CD4-positive, alpha-beta memory T cell (primary cell): ENCODE results near the gene UBE2C. TPM values are rescaled to one million over a fixed set of nuclear protein-coding genes. Genes with fewer than 3 reads are reported as not detected.
A peak's percentile ranks its signal among the peaks of the same experiment; 100 is the strongest.

Experiments
- CTCF ChIA-PET: fragments of 350-600 bp; sonication (Branson Sonifier 250); formaldehyde crosslinking; loops from one replicate; lab custom pipeline; 2021; ENCODE audit warnings: inconsistent platforms; ENCODE audit not compliant: partially characterized antibody; lab: Charles Lee
- POLR2A ChIA-PET: fragments of 350-600 bp; sonication (Branson Sonifier 250); formaldehyde crosslinking; loops from one replicate; lab custom pipeline; 2021; ENCODE audit not compliant: partially characterized antibody; lab: Charles Lee
- DNase-seq, 5 donors: peaks; one replicate each; pipeline versions ENCODE4 v3.0.0 to v3.0.0-alpha.2; 2020 to 2022; ENCODE audit warnings: mixed read lengths in 1 of 5
- H3K27ac ChIP-seq: one replicate; pipeline ENCODE4 v1.7.0; 2013; ENCODE audit warnings: low read depth, low read length
- H3K27me3 ChIP-seq: 2 replicates; pipeline ENCODE4 v1.7.0; 2013; ENCODE audit warnings: mild to moderate bottlenecking, low read length, moderate library complexity; ENCODE audit not compliant: insufficient read depth
- H3K36me3 ChIP-seq: 2 replicates; pipeline ENCODE4 v1.7.0; 2013; ENCODE audit warnings: mild to moderate bottlenecking, low read length, moderate library complexity; ENCODE audit not compliant: insufficient read depth
- H3K4me1 ChIP-seq: 2 replicates; pipeline ENCODE4 v1.7.0; 2013; ENCODE audit warnings: mild to moderate bottlenecking, low read length, moderate library complexity; ENCODE audit not compliant: insufficient read depth
- H3K4me3 ChIP-seq, 2 donors: one replicate each; pipeline ENCODE4 v1.7.0; 2013; ENCODE audit warnings: low read length in 2 of 2, mild to moderate bottlenecking in 1 of 2
- H3K9me3 ChIP-seq, 2 donors: one replicate each; pipeline ENCODE4 v1.7.0; 2013; ENCODE audit warnings: low read length in 2 of 2, control low read depth in 1 of 2; ENCODE audit not compliant: control insufficient read depth in 1 of 2
- H3K27ac Mint-ChIP-seq, 7 donors: one replicate each; pipeline ENCODE4 v1.8.0; 2020 to 2021; ENCODE audit warnings: mixed read lengths in 7 of 7, mild to moderate bottlenecking in 6 of 7, inconsistent platforms in 3 of 7, moderate library complexity in 3 of 7
- H3K27me3 Mint-ChIP-seq, 2 donors: one replicate each; pipeline ENCODE4 v1.8.0; 2020 to 2021; ENCODE audit warnings: mixed read lengths in 2 of 2
- H3K36me3 Mint-ChIP-seq, 2 donors: one replicate each; pipeline ENCODE4 v1.8.0; 2020 to 2021; ENCODE audit warnings: mixed read lengths in 2 of 2, inconsistent platforms in 1 of 2, mild to moderate bottlenecking in 1 of 2
- H3K4me1 Mint-ChIP-seq, 4 donors: one replicate each; pipeline ENCODE4 v1.8.0; 2020 to 2021; ENCODE audit warnings: mixed read lengths in 4 of 4, mild to moderate bottlenecking in 1 of 4
- H3K4me3 Mint-ChIP-seq, 8 donors: one replicate each; pipeline ENCODE4 v1.8.0; 2020 to 2021; ENCODE audit warnings: mixed read lengths in 8 of 8, mild to moderate bottlenecking in 7 of 8, moderate library complexity in 6 of 8, inconsistent platforms in 3 of 8
- H3K9me3 Mint-ChIP-seq, 8 donors: one replicate each; pipeline ENCODE4 v1.8.0; 2020 to 2021; ENCODE audit warnings: mixed read lengths in 8 of 8, mild to moderate bottlenecking in 5 of 8, inconsistent platforms in 3 of 8, moderate library complexity in 1 of 8
- intact Hi-C: fragments of 100-400 bp; cut with micrococcal nuclease; formaldehyde crosslinking; loops from one replicate; pipeline ENCODE4 v1.15.1; 2023
- polyA plus RNA-seq, 2 donors: library from polyadenylated mRNA; unstranded; fragments of 300-500 nt; fragmentation: Illumina TruSeq; gene quantifications; one replicate each; pipeline ENCODE4 v1.2.3, GENCODE V29; 2021
- total RNA-seq, 2 experiments: library from RNA; stranded (reverse); gene quantifications; one replicate each; pipeline ENCODE4 v1.2.3, GENCODE V29; 2021

UBE2C gene
- total and polyA plus RNA-seq, 4 experiments from 2014 or later, result 0.36 to 0.61 (median 0.55) TPM; not detected in 1

DNA sequence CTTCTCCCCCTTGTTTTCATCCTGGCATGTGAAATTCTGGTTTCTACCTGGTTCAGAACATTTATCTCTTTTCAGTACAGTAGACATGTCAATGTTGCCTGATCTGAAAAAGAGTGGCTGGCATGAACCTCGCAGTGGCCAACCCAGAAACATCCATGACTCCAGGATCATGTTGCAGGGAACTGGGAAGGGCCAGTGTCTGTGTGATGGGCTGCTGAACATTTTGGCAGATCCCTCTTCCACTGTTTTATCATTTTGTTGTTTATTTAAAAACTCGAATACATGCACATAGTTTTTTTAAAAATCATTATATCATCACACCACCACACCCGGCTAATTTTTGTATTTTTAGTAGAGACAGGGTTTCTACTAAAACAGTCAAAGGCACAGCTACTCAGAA lies 39.8 kb upstream of the UBE2C start:
- ChIA-PET CTCF (interaction anchor here (0.6 to 3.4 kb wide), 8 partner anchors 7 to 454 kb away, joined by 3 to 23 read pairs (median 6); partner anchors contain the start of gene WFDC10B), POLR2A (no interaction called here)
- Mint-ChIP-seq H3K27ac (no peak overlapping the region), H3K27me3 (peaks cover 12 to 23% of the 10 kb centered on the region in 2 donors), H3K4me1 (peaks cover 1 to 7% (median 4%) of the 10 kb centered on the region in 4 donors), H3K4me3 (no peak overlapping the region), H3K36me3 (no peaks in the 10 kb centered on the region), H3K9me3 (no peaks in the 10 kb centered on the region)
- Histone ChIP-seq H3K4me3 (no peak overlapping the region), H3K36me3 (no peaks in the 10 kb centered on the region), H3K27ac (no peak overlapping the region), H3K27me3 (no peaks in the 10 kb centered on the region), H3K9me3 (no peaks in the 10 kb centered on the region), H3K4me1 (no peaks in the 10 kb centered on the region)
- DNase-seq, result no peak
- intact Hi-C loops, result loop anchor here (5.0 kb wide), 1 partner anchor 335 kb away; no protein-coding TSS in a partner anchor

- Histone ChIP-seq H3K4me3 (no peak overlapping the region), H3K9me3 (no peaks in the 10 kb centered on the region), H3K27ac (no peak overlapping the region), H3K27me3 (no peaks in the 10 kb centered on the region), H3K4me1 (no peaks in the 10 kb centered on the region), H3K36me3 (no peaks in the 10 kb centered on the region)
- Mint-ChIP-seq H3K27me3 (peaks cover 14 to 24% of the 10 kb centered on the region in 2 donors), H3K4me3 (peak overlapping the region in 1 of 8 donors; percentile 21), H3K36me3 (no peaks in the 10 kb centered on the region), H3K9me3 (no peaks in the 10 kb centered on the region), H3K27ac (no peak overlapping the region), H3K4me1 (peaks cover 1 to 7% (median 4%) of the 10 kb centered on the region in 4 donors)
- CTCF ChIA-PET, result interaction anchor here (0.7 to 1.2 kb wide), 4 partner anchors 456 to 531 kb away, joined by 3 to 4 read pairs (median 4); no protein-coding TSS in a partner anchor
- intact Hi-C loops, result loop anchor here (5.0 kb wide), 1 partner anchor 338 kb away; no protein-coding TSS in a partner anchor
- DNase-seq, result no peak
- POLR2A ChIA-PET, result no interaction called here
Observed at GRCh38 chr20:45774945-45775344, 37.5 kb upstream of the UBE2C start.

GRCh38 chr20:45775411-45775810 lies 37.0 kb upstream of the UBE2C start:
- intact Hi-C loops, result no loop called here
- no peaks in the 10 kb centered on the region for H3K36me3 Mint-ChIP-seq
- CTCF ChIA-PET, result interaction anchor here (1.4 kb wide), 1 partner anchor 339 kb away, joined by 4 read pairs; no protein-coding TSS in a partner anchor
- DNase-seq, result no peak
- Histone ChIP-seq H3K27me3 (no peaks in the 10 kb centered on the region), H3K27ac (no peak overlapping the region), H3K4me1 (no peaks in the 10 kb centered on the region), H3K9me3 (no peaks in the 10 kb centered on the region), H3K36me3 (no peaks in the 10 kb centered on the region), H3K4me3 (no peak overlapping the region)
- H3K4me1 Mint-ChIP-seq, result peaks cover 1 to 7% (median 4%) of the 10 kb centered on the region in 4 donors
- no peaks in the 10 kb centered on the region for H3K9me3 Mint-ChIP-seq
- peaks cover 14 to 24% of the 10 kb centered on the region in 2 donors for H3K27me3 Mint-ChIP-seq
- POLR2A ChIA-PET, result no interaction called here
- no peak overlapping the region for H3K4me3 Mint-ChIP-seq
- no peak overlapping the region for H3K27ac Mint-ChIP-seq

- ChIA-PET CTCF (interaction anchor here (2.5 kb wide), 1 partner anchor 457 kb away, joined by 7 read pairs; no protein-coding TSS in a partner anchor), POLR2A (no interaction called here)
- no peaks in the 10 kb centered on the region for H3K4me1 ChIP-seq
- Mint-ChIP-seq H3K4me1 (peaks cover 0 to 2% (median 0%) of the 10 kb centered on the region in 4 donors), H3K9me3 (no peaks in the 10 kb centered on the region), H3K36me3 (no peaks in the 10 kb centered on the region), H3K27ac (no peak overlapping the region), H3K27me3 (peaks cover 9 to 17% of the 10 kb centered on the region in 2 donors), H3K4me3 (no peak overlapping the region)
- no peaks in the 10 kb centered on the region for H3K36me3 ChIP-seq
- H3K27ac ChIP-seq, result no peak overlapping the region
- intact Hi-C loops, result no loop called here
- H3K4me3 ChIP-seq, result no peak overlapping the region
- no peak for DNase-seq
- H3K9me3 ChIP-seq, result no peaks in the 10 kb centered on the region
- no peaks in the 10 kb centered on the region for H3K27me3 ChIP-seq
Observed at GRCh38 chr20:45776931-45777330, 35.5 kb upstream of the UBE2C start.

DNA sequence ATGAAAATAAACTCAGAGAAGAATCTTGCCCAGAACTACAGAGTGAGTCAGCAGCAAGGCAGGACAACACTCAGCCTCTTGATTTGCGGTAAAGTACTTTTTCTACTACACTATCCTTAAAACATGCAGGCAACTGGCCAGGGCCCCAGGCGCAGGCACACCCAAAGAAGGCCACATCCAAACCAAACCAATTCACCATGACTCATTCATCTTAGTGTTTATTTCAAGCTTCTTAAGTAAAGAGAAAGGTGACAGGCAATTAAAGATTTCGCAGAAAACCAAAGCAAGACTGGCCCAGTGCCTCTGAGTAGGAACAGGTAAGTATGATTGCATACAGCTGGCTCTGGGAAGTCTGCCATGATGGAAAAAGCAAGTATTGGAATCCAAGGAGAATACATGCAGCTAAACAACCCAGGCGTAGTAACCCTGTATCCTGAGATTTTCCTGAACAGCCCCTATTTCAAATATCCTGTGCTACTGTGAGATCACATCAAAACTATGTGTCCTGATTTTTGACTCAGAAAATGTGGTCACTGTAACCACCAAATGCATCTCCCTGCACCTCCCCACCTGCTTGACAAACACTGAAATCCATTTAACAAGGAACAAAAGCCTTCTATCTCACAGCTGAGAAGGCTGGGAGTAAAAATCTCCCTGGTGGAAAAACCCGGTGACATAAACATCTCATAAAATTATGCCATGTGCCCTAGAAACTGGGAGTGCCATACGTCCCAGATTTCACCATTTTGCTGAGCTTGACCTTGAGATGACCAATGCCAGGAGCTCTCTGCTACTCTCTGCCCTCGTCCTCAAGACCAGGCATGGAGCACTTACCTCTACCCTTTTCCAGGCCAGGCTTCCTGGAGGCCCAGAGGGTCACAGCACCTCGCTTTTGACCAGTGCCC lies 33.2 kb upstream of the UBE2C start:
- no peak overlapping the region for H3K4me3 ChIP-seq
- H3K27ac ChIP-seq, result no peak overlapping the region
- CTCF ChIA-PET, result interaction anchor here (0.8 to 2.8 kb wide), 4 partner anchors 8 to 460 kb away, joined by 3 to 23 read pairs (median 6); no protein-coding TSS in a partner anchor
- no peaks in the 10 kb centered on the region for H3K9me3 ChIP-seq
- Mint-ChIP-seq H3K9me3 (peaks cover 0 to 2% (median 0%) of the 10 kb centered on the region in 8 donors), H3K36me3 (no peaks in the 10 kb centered on the region), H3K27ac (no peak overlapping the region), H3K4me3 (no peak overlapping the region), H3K27me3 (peaks cover 7 to 11% of the 10 kb centered on the region in 2 donors), H3K4me1 (peaks cover 5 to 8% (median 6%) of the 10 kb centered on the region in 4 donors)
- no peaks in the 10 kb centered on the region for H3K36me3 ChIP-seq
- no peaks in the 10 kb centered on the region for H3K4me1 ChIP-seq
- H3K27me3 ChIP-seq, result no peaks in the 10 kb centered on the region
- no peak for DNase-seq
- POLR2A ChIA-PET, result no interaction called here
- intact Hi-C loops, result no loop called here

DNA sequence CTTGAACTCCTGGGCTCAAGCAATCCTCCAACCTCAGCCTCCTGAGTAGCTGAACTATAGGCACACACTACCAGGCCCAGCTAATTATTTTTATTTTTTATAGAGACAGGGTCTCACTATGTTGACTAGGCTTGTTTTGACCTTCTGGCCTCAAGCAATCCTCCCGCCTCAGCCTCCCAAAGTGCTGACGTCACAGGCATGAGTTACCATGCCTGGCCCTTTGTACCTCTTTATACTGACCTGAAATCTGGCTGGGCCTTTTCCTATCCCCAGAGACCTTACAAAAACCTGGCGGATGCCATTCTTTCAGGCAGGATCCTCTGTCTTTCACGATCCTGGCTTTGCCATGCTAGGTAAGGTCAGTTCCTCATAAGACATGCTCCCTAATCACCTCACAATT lies 32.3 kb upstream of the UBE2C start:
- no peak overlapping the region for H3K27ac ChIP-seq
- H3K9me3 ChIP-seq, result no peaks in the 10 kb centered on the region
- ChIA-PET CTCF (interaction anchor here (0.7 to 2.8 kb wide), 5 partner anchors 9 to 1470 kb away, joined by 3 to 23 read pairs (median 4); no protein-coding TSS in a partner anchor), POLR2A (interaction anchor here (0.7 kb wide), 1 partner anchor 19 kb away, joined by 3 read pairs; no protein-coding TSS in a partner anchor)
- H3K36me3 ChIP-seq, result no peaks in the 10 kb centered on the region
- Mint-ChIP-seq H3K36me3 (no peaks in the 10 kb centered on the region), H3K4me3 (no peak overlapping the region), H3K9me3 (peaks cover 0 to 2% (median 0%) of the 10 kb centered on the region in 8 donors), H3K4me1 (peaks cover 5 to 8% (median 6%) of the 10 kb centered on the region in 4 donors), H3K27ac (no peak overlapping the region), H3K27me3 (peaks cover 4 to 8% of the 10 kb centered on the region in 2 donors)
- H3K4me1 ChIP-seq, result no peaks in the 10 kb centered on the region
- no peak for DNase-seq
- intact Hi-C loops, result no loop called here
- H3K27me3 ChIP-seq, result no peaks in the 10 kb centered on the region
- no peak overlapping the region for H3K4me3 ChIP-seq

GRCh38 chr20:45781391-45781931 lies 31.0 kb upstream of the UBE2C start:
- CTCF ChIA-PET, result interaction anchor here (0.7 kb wide), 1 partner anchor 11 kb away, joined by 3 read pairs; no protein-coding TSS in a partner anchor
- H3K4me1 ChIP-seq, result no peaks in the 10 kb centered on the region
- H3K27ac Mint-ChIP-seq, result no peak overlapping the region
- H3K4me1 Mint-ChIP-seq, result peaks cover 5 to 8% (median 6%) of the 10 kb centered on the region in 4 donors
- no peaks in the 10 kb centered on the region for H3K9me3 ChIP-seq
- intact Hi-C loops, result no loop called here
- H3K36me3 Mint-ChIP-seq, result no peaks in the 10 kb centered on the region
- no peaks in the 10 kb centered on the region for H3K27me3 ChIP-seq
- H3K9me3 Mint-ChIP-seq, result peaks cover 0 to 2% (median 0%) of the 10 kb centered on the region in 8 donors
- peaks cover 1 to 4% of the 10 kb centered on the region in 2 donors for H3K27me3 Mint-ChIP-seq
- DNase-seq, result no peak
- H3K36me3 ChIP-seq, result no peaks in the 10 kb centered on the region
- H3K4me3 Mint-ChIP-seq, result no peak overlapping the region
- no peak overlapping the region for H3K4me3 ChIP-seq
- POLR2A ChIA-PET, result no interaction called here
- no peak overlapping the region for H3K27ac ChIP-seq
